Endometrium (tissue), 2 donors: ENCODE data around the gene TMEM86B.

Source experiments
- FAIRE-seq: peaks from 2 replicates; lab custom pipeline; 2012; peaks lifted over from hg19 to GRCh38; lab: Jason Lieb, UNC
- donor health status: control.
- donor health status: control.

Gene TMEM86B

GRCh38 chr19:55228403-55229031, at the start of gene TMEM86B:
Gene TMEM86B (minus strand): TSS chr19:55228763. CDS start chr19:55228741, 22 bp downstream.
- FAIRE-seq = no peak

DNA sequence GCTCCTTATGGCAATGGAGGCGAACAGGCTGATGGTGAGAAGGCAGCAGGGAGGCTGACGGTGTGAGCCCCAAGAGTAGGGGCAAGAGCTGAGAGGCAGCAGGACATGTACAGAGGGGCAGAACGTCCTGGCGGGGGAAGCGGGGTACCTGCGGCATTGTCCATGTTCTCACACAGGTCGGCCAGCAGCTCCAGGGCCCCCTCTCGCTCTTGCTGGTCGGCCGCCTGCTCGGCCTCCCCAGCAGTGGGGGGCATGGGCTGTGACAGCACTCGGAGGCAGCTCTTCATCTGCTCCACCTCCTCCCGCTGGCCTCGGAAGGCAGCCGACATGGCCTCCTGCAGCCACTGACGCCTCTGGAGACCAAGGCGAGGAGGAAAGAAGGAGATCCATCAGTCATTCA, 48.9 kb upstream of the TMEM86B start:
- no peak for FAIRE-seq

DNA sequence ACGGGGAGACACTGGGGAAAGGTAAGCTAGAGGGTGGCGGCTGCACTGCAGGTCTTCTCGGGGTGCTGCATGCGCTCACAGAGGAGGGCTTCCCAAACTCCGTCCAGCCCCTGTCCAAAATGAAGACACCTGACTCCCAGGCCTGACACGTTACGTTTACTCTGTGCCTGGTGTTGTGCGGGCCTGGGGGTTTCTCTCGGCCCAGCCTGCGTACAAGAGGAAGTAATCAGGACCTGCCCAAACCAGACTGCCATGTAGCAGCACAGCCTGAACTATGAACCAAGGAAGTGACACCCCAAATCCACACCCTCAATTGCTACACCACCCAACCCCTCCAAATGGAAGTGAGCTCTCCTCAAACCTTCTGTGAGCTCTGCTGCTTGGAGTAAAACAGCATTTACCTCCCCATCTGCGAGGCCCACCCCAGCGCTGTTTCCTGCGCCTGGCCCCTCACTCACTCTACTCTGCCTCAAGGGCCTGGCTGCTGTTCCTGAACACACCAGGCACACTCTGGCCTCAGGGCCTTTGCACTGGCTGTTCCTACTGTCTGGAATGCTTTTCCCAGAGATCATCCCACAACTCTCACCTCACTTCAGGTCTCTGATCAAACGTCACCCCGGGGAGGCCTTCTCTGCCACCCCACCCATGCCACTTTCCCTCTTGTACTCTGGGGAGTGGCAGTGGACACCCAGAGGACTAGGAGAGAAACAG, 48.3 kb upstream of the TMEM86B start:
- no peak for FAIRE-seq

- no peak for FAIRE-seq
These were observed 47.5 kb upstream of the TMEM86B start for GRCh38 chr19:55275851-55276719.

DNA sequence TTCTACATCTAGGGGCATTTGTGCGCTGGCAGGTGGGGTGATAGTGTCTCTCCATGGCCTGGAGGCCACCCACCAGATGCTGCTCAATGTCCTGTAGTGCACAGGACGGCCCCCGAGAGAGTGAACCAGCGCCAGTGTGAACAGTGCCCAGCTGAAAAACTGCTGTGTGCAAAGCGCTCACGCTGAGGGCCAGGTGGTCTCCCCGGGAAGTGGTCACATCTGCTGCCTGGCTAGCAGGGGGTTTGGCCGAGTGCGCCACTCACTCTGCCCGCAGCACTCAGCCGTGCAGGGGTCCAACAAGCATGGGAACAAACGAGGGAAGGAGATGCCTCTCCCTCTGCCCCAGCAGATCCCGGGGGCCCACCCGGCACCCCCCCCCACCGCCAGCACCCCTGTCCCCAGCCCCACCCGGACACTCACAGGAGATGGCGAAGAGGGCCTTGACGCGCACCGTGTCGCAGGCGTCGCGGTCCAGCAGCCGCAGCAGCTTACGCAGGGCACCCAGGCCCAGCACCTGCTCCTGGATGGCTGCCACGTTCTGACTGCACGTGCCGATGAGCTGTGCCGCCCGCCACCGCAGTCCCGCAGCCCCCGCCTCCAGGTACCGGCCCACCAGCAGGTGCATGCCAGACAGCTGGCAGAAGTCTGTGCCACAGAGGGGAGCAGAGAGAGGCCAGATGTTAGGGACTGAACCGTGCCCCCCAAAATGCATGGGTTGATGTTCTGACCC, 45.6 kb upstream of the TMEM86B start:
- FAIRE-seq = no peak

DNA sequence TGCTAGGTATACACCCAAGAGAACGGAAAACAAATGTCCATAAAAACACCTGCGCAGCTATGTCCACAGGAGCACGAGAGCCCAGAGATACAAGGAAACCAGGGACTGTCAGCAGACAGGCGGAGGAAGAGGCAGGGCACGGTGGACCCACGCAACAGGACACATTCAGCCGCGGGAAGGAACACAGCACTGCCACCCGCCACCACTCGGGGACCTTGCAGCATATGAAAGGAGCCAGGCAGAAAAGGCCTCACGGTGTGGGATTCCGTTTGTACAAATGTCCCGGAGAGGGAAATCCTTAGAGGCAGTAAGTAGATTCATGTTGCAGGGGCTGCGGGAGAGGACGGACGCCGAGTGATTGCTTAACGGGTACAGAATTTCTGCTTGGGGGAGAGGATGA, 43.6 kb upstream of the TMEM86B start:
- no peak for FAIRE-seq

DNA sequence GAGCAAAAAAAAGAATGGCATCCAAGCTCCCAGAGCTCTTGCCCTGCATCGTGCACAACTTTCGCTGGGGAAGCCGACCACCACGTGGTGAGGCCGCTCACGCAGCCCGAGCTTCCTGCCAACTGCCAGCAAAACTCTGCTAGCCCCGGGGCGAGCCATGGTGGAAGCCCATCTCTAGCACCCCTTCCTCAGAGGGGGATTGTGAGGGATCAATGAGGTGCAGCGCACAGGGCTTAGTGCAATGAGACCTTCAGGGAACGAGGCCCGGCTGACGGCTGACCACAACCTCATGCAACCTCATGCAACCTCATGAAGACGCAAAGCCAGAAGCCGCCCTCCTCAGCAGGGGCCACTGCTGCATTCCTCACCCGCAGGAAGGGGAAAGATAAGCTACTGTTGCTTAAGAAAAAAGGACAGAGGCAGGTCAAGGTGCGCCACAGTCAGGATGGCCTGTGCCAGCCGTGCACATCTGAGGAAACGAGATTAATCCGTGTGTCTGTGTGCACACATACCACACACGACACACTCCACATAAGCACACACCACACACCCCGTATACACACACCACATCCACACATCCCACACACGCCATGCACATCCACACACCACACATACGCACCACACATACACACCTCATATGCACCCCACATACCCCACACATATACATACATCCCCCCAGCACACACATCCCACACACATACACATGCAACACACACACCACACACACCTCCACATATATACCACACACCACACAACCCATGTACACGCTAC, 41.8 kb upstream of the TMEM86B start:
- no peak for FAIRE-seq

DNA sequence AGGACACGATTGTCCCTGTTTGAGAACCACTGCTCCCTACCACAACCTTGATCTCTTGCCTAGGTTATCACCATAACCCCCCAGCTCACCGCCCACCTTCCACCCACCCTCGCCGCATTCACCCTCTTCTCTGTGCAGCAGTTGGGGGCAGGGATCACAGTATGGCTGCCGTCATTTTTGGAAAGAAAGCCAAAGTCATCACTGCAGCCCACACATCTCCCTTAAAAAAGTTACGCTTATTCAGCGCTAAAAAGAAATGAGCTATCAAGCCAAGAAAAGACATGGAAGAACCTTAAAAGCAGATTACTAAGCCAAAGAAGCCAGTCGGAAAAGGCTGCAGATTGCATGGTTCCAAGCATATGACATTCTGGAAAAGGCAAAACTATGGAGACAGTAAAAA, 40.7 kb upstream of the TMEM86B start:
- FAIRE-seq = no peak

GRCh38 chr19:55266840-55267239, 38.3 kb upstream of the TMEM86B start:
- no peak for FAIRE-seq

GRCh38 chr19:55266404-55266803, 37.8 kb upstream of the TMEM86B start:
- no peak for FAIRE-seq

- no peak for FAIRE-seq
These were observed 37.3 kb upstream of the TMEM86B start for GRCh38 chr19:55265723-55266386.

DNA sequence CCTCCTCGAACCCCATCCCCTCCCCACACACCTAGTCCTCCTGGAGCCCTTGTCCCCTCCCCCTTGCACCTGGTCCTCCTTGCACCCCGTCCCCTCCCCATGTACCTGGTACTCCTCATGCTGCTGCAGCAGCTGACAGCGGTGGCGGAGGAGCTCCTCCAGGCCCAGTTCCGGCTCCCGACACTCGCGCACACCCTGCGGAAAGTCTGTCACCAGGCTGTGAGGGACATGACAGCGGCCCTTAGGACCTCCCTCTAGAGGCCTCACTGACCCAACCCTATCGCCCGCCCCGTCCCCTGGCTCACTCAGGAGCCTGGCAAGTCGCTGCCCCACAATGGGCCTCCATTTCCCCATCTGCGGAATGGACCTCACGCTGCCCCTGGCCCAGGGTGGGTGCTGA, 36.6 kb upstream of the TMEM86B start:
- no peak for FAIRE-seq

- FAIRE-seq = no peak
These were observed 36.0 kb upstream of the TMEM86B start for GRCh38 chr19:55264531-55264930.

- FAIRE-seq = no peak
These were observed 33.8 kb upstream of the TMEM86B start for GRCh38 chr19:55262359-55262758.

DNA sequence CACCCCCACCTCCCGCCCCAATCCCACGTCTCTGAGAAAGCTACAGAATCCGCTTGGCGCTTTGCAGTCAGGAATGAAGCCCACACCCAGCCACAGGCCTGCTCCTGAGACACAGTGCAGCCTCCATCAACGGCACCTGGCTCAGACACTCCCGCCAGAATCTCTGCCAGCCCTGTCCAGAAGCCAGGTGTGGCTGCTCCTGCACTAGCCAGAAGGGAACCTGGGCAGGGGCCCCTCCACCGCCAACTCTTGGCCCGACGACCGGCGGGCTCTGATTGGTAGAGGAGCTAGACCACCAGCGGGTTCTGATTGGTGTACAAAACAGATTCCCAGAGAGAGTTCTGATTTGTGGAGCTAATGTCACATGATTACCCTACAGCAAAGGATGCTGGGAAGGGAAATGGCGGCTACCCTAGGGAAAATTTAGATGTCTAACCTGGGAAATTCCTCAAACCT, 33.1 kb upstream of the TMEM86B start:
- no peak for FAIRE-seq

DNA sequence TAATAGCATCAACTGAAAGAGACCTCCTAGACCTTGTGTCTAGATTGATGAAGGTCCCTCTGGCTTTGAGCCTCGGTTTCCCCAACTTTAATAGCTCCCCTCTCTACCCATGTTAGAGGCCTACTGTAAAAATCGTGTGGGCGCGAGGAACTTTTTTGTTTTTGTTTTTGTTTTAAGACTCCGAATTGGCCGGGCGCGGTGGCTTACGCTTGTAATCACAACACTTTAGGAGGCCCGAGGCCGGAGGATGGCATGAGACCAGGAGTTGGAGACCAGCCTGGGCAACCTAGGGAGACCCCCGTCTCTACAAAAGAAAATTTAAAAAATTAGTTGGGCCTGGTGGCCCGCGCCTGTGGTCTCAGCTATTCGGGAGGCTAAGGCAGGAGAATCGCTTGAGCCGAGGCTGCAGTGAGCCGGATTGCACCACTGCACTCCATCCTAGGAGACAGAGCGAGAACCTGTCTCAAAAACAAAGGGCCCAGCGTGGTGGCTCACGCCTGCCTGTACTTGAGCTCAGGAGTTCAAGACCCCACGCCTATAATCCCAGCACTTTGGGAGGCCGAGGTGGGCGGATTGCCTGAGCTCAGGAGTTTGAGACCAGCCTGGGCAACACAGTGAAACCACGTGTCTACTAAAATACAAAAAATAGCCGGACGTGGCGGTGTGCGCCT, 31.1 kb upstream of the TMEM86B start:
- FAIRE-seq = no peak

DNA sequence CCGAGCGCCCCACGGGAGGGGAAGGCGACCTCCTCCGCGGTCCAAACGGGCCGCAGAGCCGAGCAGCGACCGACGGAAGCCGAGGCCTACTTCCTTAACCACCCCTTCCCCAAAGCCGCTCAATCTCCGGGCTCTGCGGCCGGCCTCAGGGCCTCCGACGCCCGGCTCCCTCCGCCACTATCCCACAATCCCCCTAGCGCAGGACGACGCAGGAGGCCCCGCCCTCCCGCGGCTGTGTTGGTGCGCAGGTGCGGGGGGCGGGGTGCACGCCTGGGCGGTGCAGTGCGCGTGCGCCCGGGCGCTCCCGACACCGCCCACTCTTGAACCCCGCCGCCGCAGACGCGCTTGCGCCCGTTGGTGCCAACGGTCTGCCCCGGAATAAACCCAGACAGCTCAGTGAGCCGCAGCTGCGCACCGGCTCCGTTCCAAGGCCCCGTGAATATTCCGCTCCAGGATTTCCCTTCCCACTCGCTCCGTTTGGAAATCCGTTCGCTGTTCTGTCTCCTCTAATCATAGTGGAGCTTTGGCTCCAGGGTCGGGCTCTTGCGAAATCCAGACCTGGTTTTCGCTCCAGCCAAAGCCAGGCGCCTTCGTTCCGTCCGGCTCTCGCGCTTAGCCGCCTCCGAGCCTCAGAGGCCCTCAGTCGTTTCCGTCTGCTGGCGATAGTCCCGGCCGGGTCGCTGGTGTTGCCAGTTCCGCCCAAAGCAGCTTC, 30.4 kb upstream of the TMEM86B start, which contains the start of gene PPP6R1:
PPP6R1 (minus strand) TSS at position 190 of the 712 bp plus-strand sequence. CDS start 11,914 bp downstream, outside the sequence.
- FAIRE-seq = peak; percentile 92

- no peak for FAIRE-seq
These were observed 29.9 kb upstream of the TMEM86B start for GRCh38 chr19:55258476-55258827.
